Measurements from ENCODE around the gene GRIK4. TPM values are rescaled to one million over a fixed set of nuclear protein-coding genes. Genes with fewer than 3 reads are reported as not detected.

Gene GRIK4
- total and polyA plus RNA-seq, 2 donors (not counting 1 experiment from before 2014, with no cell fraction given), result 0.12 to 0.27 TPM

DNA sequence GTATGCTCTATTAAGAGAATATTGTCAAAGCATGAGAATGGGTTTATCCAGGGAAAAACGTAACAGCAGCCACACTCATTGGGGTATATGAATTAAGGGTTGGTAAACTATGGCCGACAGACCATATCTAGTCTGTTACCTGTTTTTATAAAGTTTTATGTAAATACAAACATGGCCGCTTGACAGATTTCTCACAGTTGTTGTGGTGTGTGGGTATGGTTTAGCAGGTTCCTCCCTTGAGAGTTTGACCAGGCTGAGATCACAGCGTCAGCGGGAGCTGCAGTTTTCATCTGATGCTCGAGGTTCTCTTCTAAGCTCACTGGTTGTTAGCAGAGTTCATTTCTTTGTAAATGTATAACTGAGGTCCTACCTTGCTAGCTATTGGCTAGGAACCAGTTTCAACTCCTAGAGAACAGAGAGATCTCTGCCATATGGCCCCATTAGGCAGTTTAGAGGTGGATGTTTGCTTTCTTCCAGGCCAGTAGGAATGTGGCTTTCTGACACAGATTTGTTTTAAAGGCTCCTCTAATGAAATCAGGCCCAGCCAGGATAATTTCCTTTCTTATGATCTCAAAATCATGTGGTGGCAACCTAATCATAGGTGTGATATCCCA lies 45.5 kb upstream of the GRIK4 start:
- peaks cover 3 to 27% of the 10 kb centered on the region in 2 experiments for H3K36me3 ChIP-seq (replicated peaks in 1 of 2; ENCODE audit: control extremely low read depth in 1 of 2, control insufficient read depth in 1 of 2, extremely low read depth in 1 of 2, insufficient read depth in 2 of 2, low read length in 1 of 2)
- Mint-ChIP-seq H3K27me3 (no peaks in the 10 kb centered on the region), H3K27ac (no peak overlapping the region), H3K4me3 (no peak overlapping the region), H3K9me3 (ENCODE audit: insufficient read depth) (no peaks in the 10 kb centered on the region), H3K4me1 (no peaks in the 10 kb centered on the region)
- no peak overlapping the region for H2AFZ ChIP-seq (ENCODE audit: insufficient read depth, low read depth, low read length, poor library complexity, severe bottlenecking)
- WGBS (ENCODE audit: insufficient coverage), result 57% methylated on average over 2 of the region's 6 CpGs
- CTCF ChIA-PET, result no interaction called here
- no peaks in the 10 kb centered on the region for H3K4me1 ChIP-seq (ENCODE audit: control insufficient read depth in 2 of 2, insufficient read depth in 2 of 2, low read length in 2 of 2)
- no peaks in the 10 kb centered on the region for H3K79me2 ChIP-seq (ENCODE audit: control insufficient read depth, insufficient read depth, low read length)
- H3K4me3 ChIP-seq (ENCODE audit: control extremely low read depth in 1 of 5, extremely low read depth in 1 of 5, insufficient read depth in 1 of 5, low read depth in 2 of 5, low read length in 4 of 5), result no peak overlapping the region
- TF ChIP-seq CTCF (IDR thresholded peaks at IDR 0.05) (no peak), EZH2 (IDR thresholded peaks at IDR 0.05; ENCODE audit: borderline replicate concordance, insufficient read depth, low read depth, low read length, poor library complexity, severe bottlenecking) (no peak)
- intact Hi-C loops (cut with micrococcal nuclease), result no loop called here
- ATAC-seq (ENCODE audit: low read depth) (no peak), DNase-seq (no peak)
- POLR2A ChIA-PET, result no interaction called here
- H3K27ac ChIP-seq (ENCODE audit: low read length in 2 of 2), result no peak overlapping the region
- H4K20me1 ChIP-seq (ENCODE audit: control insufficient read depth, insufficient read depth, low read length, poor library complexity, severe bottlenecking), result no peaks in the 10 kb centered on the region
- H3K4me2 ChIP-seq (replicated peaks; ENCODE audit: low read depth, low read length, poor library complexity, severe bottlenecking), result no peak overlapping the region
- H3K9me3 ChIP-seq (ENCODE audit: control extremely low read depth in 1 of 3, control insufficient read depth in 2 of 3, insufficient read depth in 1 of 3, low read length in 2 of 3), result no peaks in the 10 kb centered on the region
- H3K9ac ChIP-seq (ENCODE audit: low read length), result no peak overlapping the region
- H3K27me3 ChIP-seq (replicated peaks in 1 of 4; ENCODE audit: control extremely low read depth in 1 of 4, control insufficient read depth in 3 of 4, insufficient read depth in 4 of 4, low read length in 3 of 4), result no peaks in the 10 kb centered on the region

DNA sequence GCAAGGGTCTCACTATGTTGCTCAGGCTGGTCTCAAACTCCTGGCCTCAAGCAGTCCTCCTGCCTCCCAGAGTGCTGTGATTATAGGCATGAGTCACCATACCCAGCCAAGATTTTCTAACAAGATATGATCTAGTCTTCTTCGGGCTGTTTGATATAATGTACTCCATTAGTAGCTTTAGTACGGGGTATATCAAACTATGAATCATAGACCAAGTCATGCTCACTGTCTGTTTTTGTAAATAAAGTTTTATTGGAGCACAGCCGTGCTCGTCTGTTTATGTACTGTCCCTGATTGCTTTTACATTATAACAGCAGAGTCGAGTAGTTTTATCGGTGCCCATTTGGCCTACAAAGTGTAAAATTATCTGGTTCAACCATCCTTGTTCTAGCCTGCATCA lies 43.9 kb upstream of the GRIK4 start:
- WGBS (ENCODE audit: insufficient coverage), result 93% methylated on average over 5 of the region's 6 CpGs
- intact Hi-C loops (cut with micrococcal nuclease), result no loop called here
- H3K4me1 ChIP-seq (ENCODE audit: control insufficient read depth in 2 of 2, insufficient read depth in 2 of 2, low read length in 2 of 2), result no peaks in the 10 kb centered on the region
- Mint-ChIP-seq H3K4me3 (no peak overlapping the region), H3K4me1 (no peaks in the 10 kb centered on the region), H3K27me3 (no peaks in the 10 kb centered on the region), H3K27ac (no peak overlapping the region), H3K9me3 (ENCODE audit: insufficient read depth) (no peaks in the 10 kb centered on the region)
- H3K4me3 ChIP-seq (ENCODE audit: control extremely low read depth in 1 of 5, extremely low read depth in 1 of 5, insufficient read depth in 1 of 5, low read depth in 2 of 5, low read length in 4 of 5), result no peak overlapping the region
- no peak overlapping the region for H2AFZ ChIP-seq (ENCODE audit: insufficient read depth, low read depth, low read length, poor library complexity, severe bottlenecking)
- no peaks in the 10 kb centered on the region for H3K27me3 ChIP-seq (replicated peaks in 1 of 4; ENCODE audit: control extremely low read depth in 1 of 4, control insufficient read depth in 3 of 4, insufficient read depth in 4 of 4, low read length in 3 of 4)
- TF ChIP-seq EZH2 (IDR thresholded peaks at IDR 0.05; ENCODE audit: borderline replicate concordance, insufficient read depth, low read depth, low read length, poor library complexity, severe bottlenecking) (no peak), CTCF (IDR thresholded peaks at IDR 0.05) (no peak)
- H3K27ac ChIP-seq (ENCODE audit: low read length in 2 of 2), result no peak overlapping the region
- no peaks in the 10 kb centered on the region for H4K20me1 ChIP-seq (ENCODE audit: control insufficient read depth, insufficient read depth, low read length, poor library complexity, severe bottlenecking)
- H3K4me2 ChIP-seq (replicated peaks; ENCODE audit: low read depth, low read length, poor library complexity, severe bottlenecking), result no peak overlapping the region
- no peak overlapping the region for H3K9ac ChIP-seq (ENCODE audit: low read length)
- ChIA-PET POLR2A (no interaction called here), CTCF (no interaction called here)
- H3K36me3 ChIP-seq (replicated peaks in 1 of 2; ENCODE audit: control extremely low read depth in 1 of 2, control insufficient read depth in 1 of 2, extremely low read depth in 1 of 2, insufficient read depth in 2 of 2, low read length in 1 of 2), result peaks cover 3 to 12% of the 10 kb centered on the region in 2 experiments
- no peaks in the 10 kb centered on the region for H3K79me2 ChIP-seq (ENCODE audit: control insufficient read depth, insufficient read depth, low read length)
- DNase-seq, result no peak
- no peaks in the 10 kb centered on the region for H3K9me3 ChIP-seq (ENCODE audit: control extremely low read depth in 1 of 3, control insufficient read depth in 2 of 3, insufficient read depth in 1 of 3, low read length in 2 of 3)
- ATAC-seq (ENCODE audit: low read depth), result no peak
